Measurements from ENCODE around the gene NCK1. TPM values are rescaled to one million over a fixed set of nuclear protein-coding genes. Genes with fewer than 3 reads are reported as not detected.

Gene NCK1
- total RNA-seq, 1 donor: 66.1 TPM

DNA sequence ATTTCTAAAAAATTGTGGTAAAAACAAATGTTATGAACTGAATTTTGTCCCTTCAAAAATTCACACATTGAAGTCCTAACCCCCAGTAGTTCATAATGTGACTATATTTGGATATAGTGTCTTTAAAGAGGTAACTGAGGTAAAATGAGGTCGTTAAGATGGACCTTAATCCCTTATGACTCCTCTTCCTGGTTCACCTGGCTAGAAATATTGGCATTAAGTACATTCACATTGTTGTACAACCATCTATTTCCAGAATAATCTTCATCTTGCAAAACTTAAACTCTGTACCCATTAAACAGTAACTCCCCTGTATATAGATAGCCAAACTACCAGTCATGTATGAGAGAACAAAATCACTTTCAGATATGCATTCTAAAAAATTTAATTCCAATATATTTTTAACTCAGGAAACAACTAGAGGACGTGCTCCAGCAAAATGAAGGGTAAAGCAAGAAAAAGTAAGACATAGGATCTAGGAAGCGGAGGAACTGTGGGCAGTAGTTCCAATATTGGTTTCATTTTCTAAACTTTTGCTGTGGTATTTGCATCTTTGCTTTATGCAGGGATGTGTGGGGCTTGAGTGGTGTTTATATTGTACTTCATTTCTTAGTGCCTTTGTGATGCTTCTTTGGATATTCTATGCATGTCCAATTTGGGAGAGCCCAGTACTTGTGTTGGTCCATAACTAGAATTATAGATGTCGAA is 59.0 kb downstream of the NCK1 start:
- no peak for DNase-seq (ENCODE audit: low read depth)
- H3K4me3 ChIP-seq (ENCODE audit: low read depth, low read length): no peak overlapping the region
- TF ChIP-seq, protein P1, sequence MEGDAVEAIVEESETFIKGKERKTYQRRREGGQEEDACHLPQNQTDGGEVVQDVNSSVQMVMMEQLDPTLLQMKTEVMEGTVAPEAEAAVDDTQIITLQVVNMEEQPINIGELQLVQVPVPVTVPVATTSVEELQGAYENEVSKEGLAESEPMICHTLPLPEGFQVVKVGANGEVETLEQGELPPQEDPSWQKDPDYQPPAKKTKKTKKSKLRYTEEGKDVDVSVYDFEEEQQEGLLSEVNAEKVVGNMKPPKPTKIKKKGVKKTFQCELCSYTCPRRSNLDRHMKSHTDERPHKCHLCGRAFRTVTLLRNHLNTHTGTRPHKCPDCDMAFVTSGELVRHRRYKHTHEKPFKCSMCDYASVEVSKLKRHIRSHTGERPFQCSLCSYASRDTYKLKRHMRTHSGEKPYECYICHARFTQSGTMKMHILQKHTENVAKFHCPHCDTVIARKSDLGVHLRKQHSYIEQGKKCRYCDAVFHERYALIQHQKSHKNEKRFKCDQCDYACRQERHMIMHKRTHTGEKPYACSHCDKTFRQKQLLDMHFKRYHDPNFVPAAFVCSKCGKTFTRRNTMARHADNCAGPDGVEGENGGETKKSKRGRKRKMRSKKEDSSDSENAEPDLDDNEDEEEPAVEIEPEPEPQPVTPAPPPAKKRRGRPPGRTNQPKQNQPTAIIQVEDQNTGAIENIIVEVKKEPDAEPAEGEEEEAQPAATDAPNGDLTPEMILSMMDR (IDR thresholded peaks at IDR 0.05; ENCODE audit: insufficient read depth, low read depth, low read length): no peak

DNA sequence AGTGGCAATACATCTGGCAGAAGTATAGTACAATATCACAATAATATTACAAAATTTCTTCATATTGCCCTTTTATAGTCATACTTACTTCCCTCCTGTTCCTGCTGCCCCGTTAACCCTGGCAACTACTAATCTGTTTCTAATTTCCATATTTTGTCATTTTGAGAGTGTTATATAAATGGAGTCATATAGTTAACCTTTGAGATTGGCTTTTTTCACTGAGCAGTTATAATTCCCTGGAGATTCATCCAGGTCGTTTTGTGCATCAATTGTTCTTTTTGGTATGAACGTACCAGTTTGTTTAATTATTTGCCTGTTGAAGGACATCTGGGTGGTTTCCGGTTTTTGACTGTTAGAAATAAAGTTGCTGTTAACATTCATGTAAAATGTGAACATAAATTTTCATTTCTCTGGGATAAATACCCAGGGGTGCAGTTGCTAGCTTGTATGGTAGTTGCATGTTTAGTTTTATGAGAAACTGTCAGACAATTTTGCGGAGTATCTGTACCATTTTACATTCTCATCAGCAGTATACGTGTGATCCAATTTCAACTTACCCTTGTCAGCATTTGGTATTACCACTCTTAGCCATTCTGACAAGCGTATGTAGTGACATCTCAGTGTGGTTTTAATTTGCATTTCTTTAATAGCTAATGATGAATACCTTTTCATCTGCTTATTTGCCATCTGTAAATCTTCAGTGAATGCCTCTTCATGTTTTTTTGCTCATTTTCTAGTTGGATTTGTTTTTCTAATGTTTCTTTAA is 63.6 kb downstream of the NCK1 start:
- DNase-seq (ENCODE audit: low read depth): no peak
- TF ChIP-seq, protein P1 (IDR thresholded peaks at IDR 0.05; ENCODE audit: insufficient read depth, low read depth, low read length): no peak
- H3K4me3 ChIP-seq (ENCODE audit: low read depth, low read length): no peak overlapping the region

DNA sequence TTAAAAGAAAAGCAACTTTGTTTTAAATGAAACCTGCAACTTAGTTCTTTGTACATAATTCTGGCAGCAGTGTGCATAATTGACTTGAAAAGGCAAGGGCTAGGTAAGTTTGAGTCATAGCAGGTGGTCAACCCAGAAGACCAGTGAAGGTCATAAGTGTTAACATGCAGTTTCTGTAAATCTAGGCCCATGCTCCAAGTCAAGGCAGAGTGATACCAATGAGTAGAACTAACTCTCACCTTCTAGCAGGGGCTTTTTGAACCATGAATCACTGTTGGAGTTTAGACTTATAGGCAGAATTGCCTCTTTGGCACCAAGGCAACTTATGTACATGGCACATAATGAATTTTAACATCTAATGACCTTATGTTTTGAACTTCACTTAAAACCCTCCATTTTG is 66.2 kb downstream of the NCK1 start:
- no peak overlapping the region for H3K4me3 ChIP-seq (ENCODE audit: low read depth, low read length)
- TF ChIP-seq, protein P1 (IDR thresholded peaks at IDR 0.05; ENCODE audit: insufficient read depth, low read depth, low read length): no peak
- no peak for DNase-seq (ENCODE audit: low read depth)

DNA sequence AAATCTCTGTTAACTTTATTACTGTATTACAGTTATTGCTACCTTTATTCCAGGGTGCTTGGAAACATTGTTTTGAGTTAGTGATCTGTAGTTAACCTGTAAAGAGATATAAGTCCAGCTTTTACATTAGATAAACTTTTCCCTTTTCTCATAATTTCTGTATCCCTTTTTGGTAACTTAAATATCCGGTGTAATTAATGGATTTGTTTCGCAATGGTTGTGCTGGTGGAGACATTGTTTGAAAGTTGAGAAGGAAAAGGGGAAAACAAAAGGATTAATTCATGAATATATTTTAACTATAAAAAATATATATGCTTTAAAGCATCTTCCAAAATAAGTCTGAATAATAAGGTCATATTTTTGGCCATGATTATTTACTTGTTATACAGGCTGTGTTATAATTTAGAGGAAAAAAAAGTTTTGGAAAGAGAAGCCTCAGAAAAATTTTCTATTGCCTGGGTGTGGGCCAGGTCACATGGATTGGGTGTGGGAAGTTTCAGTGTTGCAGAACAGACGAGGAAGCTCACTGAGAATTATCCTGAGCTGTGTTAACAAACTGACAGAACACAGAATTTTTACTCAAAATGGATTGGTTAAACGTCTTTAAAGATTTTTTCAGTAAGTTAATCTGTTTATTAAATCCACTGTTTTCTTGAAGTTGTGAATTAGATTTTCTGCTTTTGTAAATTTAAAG is 68.1 kb downstream of the NCK1 start:
- TF ChIP-seq, protein P1 (IDR thresholded peaks at IDR 0.05; ENCODE audit: insufficient read depth, low read depth, low read length): no peak
- no peak overlapping the region for H3K4me3 ChIP-seq (ENCODE audit: low read depth, low read length)
- peak; percentile 72 for DNase-seq (ENCODE audit: low read depth)

DNA sequence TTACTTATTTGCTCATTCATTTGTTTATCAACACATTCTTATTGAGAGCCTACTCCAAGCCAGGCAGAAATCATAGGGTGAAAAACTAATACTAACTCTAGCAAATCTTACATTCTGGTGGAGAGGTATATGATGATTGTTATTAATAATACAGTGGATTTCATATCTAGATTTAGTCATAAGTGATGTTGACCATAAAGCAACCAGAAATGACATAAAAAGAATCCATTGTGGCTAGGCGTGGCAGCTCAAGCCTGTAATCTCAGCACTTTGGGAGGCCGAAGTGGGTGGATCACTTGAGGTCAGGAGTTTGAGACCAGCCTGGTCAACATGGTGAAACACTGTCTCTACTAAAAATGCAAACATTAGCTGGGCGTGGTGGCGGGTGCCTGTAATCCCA is 69.6 kb downstream of the NCK1 start:
- TF ChIP-seq, protein P1 (IDR thresholded peaks at IDR 0.05; ENCODE audit: insufficient read depth, low read depth, low read length): no peak
- DNase-seq (ENCODE audit: low read depth): no peak
- no peak overlapping the region for H3K4me3 ChIP-seq (ENCODE audit: low read depth, low read length)

DNA sequence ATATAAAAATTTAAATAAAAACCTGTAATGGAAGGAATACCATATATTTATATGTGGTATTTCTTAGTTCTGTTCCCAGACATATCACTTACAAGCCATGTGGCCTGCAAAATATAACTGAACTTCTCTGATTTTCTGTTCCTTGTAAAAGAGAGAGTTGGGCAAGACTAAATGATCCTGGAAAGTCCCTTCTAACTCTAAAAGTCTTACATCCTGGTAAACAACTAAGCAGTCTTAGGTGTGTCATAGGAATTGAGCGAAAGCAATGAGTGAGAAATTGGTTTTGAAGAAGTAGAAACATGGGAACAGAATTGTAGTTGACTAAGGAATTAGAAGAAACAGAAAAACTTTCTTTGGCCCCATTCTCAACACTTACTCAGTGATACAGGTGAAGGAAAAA is 70.5 kb downstream of the NCK1 start:
- TF ChIP-seq, protein P1 (IDR thresholded peaks at IDR 0.05; ENCODE audit: insufficient read depth, low read depth, low read length): no peak
- peak; percentile 56 for DNase-seq (ENCODE audit: low read depth)
- H3K4me3 ChIP-seq (ENCODE audit: low read depth, low read length): no peak overlapping the region
